Esophagus muscularis mucosa (tissue), 3 donors: ENCODE data around the gene COX6A2.

Experiments used
- CTCF ChIP-seq, 3 experiments: fragments of 200-600 bp in 2 of 3; fragments of 450-650 bp in 1 of 3; sonication (generic) in 2 of 3; IDR thresholded peaks; one replicate each; pipeline ENCODE4 v1.5.1; 2017 to 2019; ENCODE audit warnings: antibody characterized with exemption in 3 of 3, mild to moderate bottlenecking in 2 of 3, moderate library complexity in 1 of 3
- POLR2A ChIP-seq: fragments of 450-650 bp; IDR thresholded peaks from one replicate; pipeline ENCODE4 v1.6.1; 2017; ENCODE audit warnings: antibody characterized with exemption, moderate library complexity, mild to moderate bottlenecking, low read depth
- POLR2AphosphoS5 ChIP-seq, 2 donors: sonication (generic); formaldehyde crosslinking; IDR thresholded peaks; one replicate each; pipeline ENCODE4 v1.6.1; 2017; ENCODE audit warnings: antibody characterized with exemption in 2 of 2

GRCh38 chr16:31388535-31388934 is 39.6 kb downstream of the COX6A2 start:
- TF ChIP-seq CTCF (IDR thresholded peaks at IDR 0.05) (no peak), POLR2A (no peak), POLR2AphosphoS5 (IDR thresholded peaks at IDR 0.05) (no peak)
